Measurements from ENCODE around the gene PAX1.

GRCh38 chr20:21698494-21699215 lies 6.8 kb upstream of the PAX1 start:
- no peak for TF ChIP-seq ETV6 (CRISPR knock-in tag; conservative IDR thresholded peaks at IDR 0.05)
- no peak for TF ChIP-seq ZNF773 (CRISPR knock-in tag; IDR thresholded peaks at IDR 0.05; ENCODE audit: borderline replicate concordance)

Data from HepG2 (cell line).